HG03354 (cell line): ENCODE data around the gene CPVL.

ENCODE experiments used
- ATAC-seq: cut with Tn5 transposase; IDR thresholded peaks from one replicate; pipeline ENCODE4 v1.9.1; 2021; ENCODE audit warnings: mild to moderate bottlenecking; ENCODE audit not compliant: unreplicated experiment, poor library complexity, severe bottlenecking

The CPVL gene

GRCh38 chr7:29019387-29019786 is 127.0 kb downstream of the CPVL start:
- no peak for ATAC-seq

GRCh38 chr7:29017713-29018112 is 128.6 kb downstream of the CPVL start:
- ATAC-seq = no peak

- ATAC-seq = no peak
Observed at GRCh38 chr7:29014725-29015124, 131.6 kb downstream of the CPVL start.

- no peak for ATAC-seq
Observed at GRCh38 chr7:29013931-29014330, 132.4 kb downstream of the CPVL start.

- ATAC-seq = no peak
Observed at GRCh38 chr7:29013082-29013695, 133.1 kb downstream of the CPVL start.

GRCh38 chr7:29009947-29010346 is 136.4 kb downstream of the CPVL start:
- no peak for ATAC-seq

GRCh38 chr7:29008590-29008989 is 137.7 kb downstream of the CPVL start:
- ATAC-seq = no peak

GRCh38 chr7:29007127-29007526 is 139.2 kb downstream of the CPVL start:
- ATAC-seq = no peak

- ATAC-seq = no peak
Observed at GRCh38 chr7:29005829-29006228, 140.5 kb downstream of the CPVL start.

GRCh38 chr7:29005406-29005805 is 140.9 kb downstream of the CPVL start:
- ATAC-seq = no peak

GRCh38 chr7:29003703-29004102 is 142.6 kb downstream of the CPVL start:
- ATAC-seq = no peak

GRCh38 chr7:29000717-29001076 is 145.6 kb downstream of the CPVL start:
- ATAC-seq = no peak

GRCh38 chr7:28999895-29000716 is 146.2 kb downstream of the CPVL start:
- no peak for ATAC-seq

- ATAC-seq = no peak
Observed at GRCh38 chr7:28999427-28999826, 146.9 kb downstream of the CPVL start.

GRCh38 chr7:28998105-28998504 is 148.2 kb downstream of the CPVL start:
- no peak for ATAC-seq

- no peak for ATAC-seq
Observed at GRCh38 chr7:28996836-28997235, 149.5 kb downstream of the CPVL start.

GRCh38 chr7:28993371-28993770 is 153.0 kb downstream of the CPVL start:
- ATAC-seq = no peak

GRCh38 chr7:28992798-28993197 is 153.5 kb downstream of the CPVL start:
- ATAC-seq = no peak

GRCh38 chr7:28990200-28990960 is 156.0 kb downstream of the CPVL start:
- ATAC-seq = no peak

- ATAC-seq = no peak
Observed at GRCh38 chr7:28989211-28989980, 156.9 kb downstream of the CPVL start.
